Neutrophil (primary cell): ENCODE measurements around the gene CDH18.

ENCODE experiments used
- H3K27ac ChIP-seq: fragments of 200-600 bp; sonication (generic); 2 replicates; pipeline ENCODE4 v1.5.1; 2016; ENCODE audit warnings: mild to moderate bottlenecking, moderate library complexity
- H3K27me3 ChIP-seq: fragments of 200-600 bp; sonication (generic); 2 replicates; pipeline ENCODE4 v1.6.0; 2016; ENCODE audit warnings: mild to moderate bottlenecking
- H3K36me3 ChIP-seq: fragments of 200-600 bp; sonication (generic); 2 replicates; pipeline ENCODE4 v1.5.1; 2017
- H3K4me1 ChIP-seq, 2 experiments: fragments of 200-600 bp in 1 of 2; sonication (generic) in 1 of 2; 1 replicate in 1 of 2; 2 replicates in 1 of 2; pipeline versions ENCODE4 v1.5.1 to v1.6.1; 2013 to 2016; ENCODE audit warnings: low read depth in 1 of 2, low read length in 1 of 2, mild to moderate bottlenecking in 1 of 2, moderate library complexity in 1 of 2; ENCODE audit not compliant: control insufficient read depth in 1 of 2, insufficient read depth in 1 of 2
- H3K4me3 ChIP-seq, 2 experiments: fragments of 200-600 bp in 1 of 2; sonication (generic) in 1 of 2; 1 replicate in 1 of 2; 2 replicates in 1 of 2; pipeline ENCODE4 v1.5.1; 2013 to 2016; ENCODE audit warnings: low read depth in 1 of 2, low read length in 1 of 2, mild to moderate bottlenecking in 1 of 2, moderate library complexity in 1 of 2
- H3K9me3 ChIP-seq: fragments of 200-600 bp; sonication (generic); 2 replicates; pipeline ENCODE4 v1.5.1; 2016
- TF ChIP-seq, protein P1 (sequence below): fragments of 200-600 bp; sonication (generic); IDR thresholded peaks from 2 replicates; pipeline ENCODE4 v1.5.1; 2016; ENCODE audit warnings: antibody characterized with exemption

The CDH18 gene

DNA sequence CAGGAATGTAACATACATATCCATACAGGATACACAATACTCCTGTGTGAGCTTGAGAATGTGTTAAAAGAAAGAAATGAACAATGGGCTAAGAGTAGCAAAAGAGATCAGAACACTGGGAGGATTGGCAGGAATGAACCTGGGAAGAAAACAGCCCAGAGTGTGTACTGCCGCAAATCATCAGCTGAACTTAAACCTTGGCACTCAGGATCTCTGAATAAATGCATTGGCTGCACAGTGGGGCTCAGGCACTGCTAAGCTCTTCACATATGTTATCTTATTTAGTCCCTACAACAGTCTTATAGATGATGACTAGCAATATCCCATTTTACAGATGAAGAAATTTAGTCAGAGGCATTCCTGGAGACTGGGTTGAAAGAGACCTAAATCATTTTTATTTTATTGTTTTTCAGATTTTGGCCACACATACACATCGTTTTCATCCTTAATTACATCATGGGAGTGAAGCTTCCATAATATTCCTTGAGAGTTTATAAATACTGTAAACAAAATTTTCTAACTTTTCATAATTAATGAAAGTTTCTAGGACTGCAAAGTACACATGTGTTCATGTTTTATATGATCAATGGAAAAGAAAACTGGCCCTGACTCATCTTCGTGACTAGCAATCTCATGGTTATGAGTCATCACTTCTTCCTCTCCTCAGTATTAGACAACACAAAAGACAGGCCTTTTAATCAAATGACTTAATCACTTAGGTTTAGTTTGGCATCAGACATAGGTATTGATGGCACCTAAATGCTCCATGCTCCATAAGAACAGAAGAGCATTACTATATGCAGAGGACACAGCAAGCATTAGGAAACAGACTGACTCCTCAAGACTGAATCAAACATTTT lies 59.2 kb downstream of the CDH18 start:
- TF ChIP-seq, protein P1, sequence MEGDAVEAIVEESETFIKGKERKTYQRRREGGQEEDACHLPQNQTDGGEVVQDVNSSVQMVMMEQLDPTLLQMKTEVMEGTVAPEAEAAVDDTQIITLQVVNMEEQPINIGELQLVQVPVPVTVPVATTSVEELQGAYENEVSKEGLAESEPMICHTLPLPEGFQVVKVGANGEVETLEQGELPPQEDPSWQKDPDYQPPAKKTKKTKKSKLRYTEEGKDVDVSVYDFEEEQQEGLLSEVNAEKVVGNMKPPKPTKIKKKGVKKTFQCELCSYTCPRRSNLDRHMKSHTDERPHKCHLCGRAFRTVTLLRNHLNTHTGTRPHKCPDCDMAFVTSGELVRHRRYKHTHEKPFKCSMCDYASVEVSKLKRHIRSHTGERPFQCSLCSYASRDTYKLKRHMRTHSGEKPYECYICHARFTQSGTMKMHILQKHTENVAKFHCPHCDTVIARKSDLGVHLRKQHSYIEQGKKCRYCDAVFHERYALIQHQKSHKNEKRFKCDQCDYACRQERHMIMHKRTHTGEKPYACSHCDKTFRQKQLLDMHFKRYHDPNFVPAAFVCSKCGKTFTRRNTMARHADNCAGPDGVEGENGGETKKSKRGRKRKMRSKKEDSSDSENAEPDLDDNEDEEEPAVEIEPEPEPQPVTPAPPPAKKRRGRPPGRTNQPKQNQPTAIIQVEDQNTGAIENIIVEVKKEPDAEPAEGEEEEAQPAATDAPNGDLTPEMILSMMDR, result no peak
- Histone ChIP-seq H3K4me3 (no peak overlapping the region), H3K36me3 (no peaks in the 10 kb centered on the region), H3K27me3 (no peaks in the 10 kb centered on the region), H3K9me3 (no peaks in the 10 kb centered on the region), H3K4me1 (no peaks in the 10 kb centered on the region), H3K27ac (no peak overlapping the region)

DNA sequence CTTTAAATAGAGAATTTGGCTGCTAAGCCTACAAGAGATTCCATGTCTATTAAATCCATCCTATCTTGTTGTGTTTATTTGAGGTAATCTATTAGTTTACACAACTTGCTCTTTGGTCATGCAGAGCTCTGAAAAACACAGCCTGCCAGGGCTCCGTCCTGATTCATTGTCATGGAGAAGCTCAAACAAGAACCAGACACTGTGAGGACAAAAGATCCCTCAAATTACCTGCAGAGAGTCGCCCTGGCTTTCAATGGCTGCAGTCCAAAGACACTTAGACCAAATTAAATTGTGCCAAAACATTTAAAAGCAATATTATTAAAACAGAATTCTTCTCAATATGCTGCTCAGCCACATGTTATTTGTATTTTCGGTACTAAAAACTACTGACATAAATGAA lies 60.1 kb downstream of the CDH18 start:
- Histone ChIP-seq H3K36me3 (no peaks in the 10 kb centered on the region), H3K9me3 (no peaks in the 10 kb centered on the region), H3K4me1 (no peaks in the 10 kb centered on the region), H3K4me3 (no peak overlapping the region), H3K27me3 (no peaks in the 10 kb centered on the region), H3K27ac (no peak overlapping the region)
- TF ChIP-seq, protein P1, result no peak

DNA sequence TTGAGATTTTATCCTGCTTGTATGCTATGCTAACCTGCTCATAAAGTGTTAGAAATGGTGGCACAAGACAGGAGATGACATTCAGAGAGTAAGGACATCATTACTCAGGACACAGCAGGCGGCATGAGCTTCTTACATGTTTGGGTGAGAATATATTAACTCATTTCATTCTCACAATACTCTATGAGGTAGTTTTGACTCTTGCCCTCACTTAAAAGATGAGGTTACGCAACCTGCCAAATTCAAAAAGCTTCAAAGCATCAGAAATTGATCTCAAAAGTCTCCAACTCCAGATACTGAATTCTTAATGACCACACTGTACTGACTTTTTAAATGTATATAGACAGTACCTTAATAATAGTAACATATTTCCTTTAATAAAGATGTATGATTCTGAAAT lies 60.8 kb downstream of the CDH18 start:
- no peaks in the 10 kb centered on the region for H3K27me3 ChIP-seq
- H3K4me1 ChIP-seq, result no peaks in the 10 kb centered on the region
- TF ChIP-seq, protein P1, result no peak
- no peak overlapping the region for H3K27ac ChIP-seq
- H3K36me3 ChIP-seq, result no peaks in the 10 kb centered on the region
- no peak overlapping the region for H3K4me3 ChIP-seq
- H3K9me3 ChIP-seq, result no peaks in the 10 kb centered on the region

DNA sequence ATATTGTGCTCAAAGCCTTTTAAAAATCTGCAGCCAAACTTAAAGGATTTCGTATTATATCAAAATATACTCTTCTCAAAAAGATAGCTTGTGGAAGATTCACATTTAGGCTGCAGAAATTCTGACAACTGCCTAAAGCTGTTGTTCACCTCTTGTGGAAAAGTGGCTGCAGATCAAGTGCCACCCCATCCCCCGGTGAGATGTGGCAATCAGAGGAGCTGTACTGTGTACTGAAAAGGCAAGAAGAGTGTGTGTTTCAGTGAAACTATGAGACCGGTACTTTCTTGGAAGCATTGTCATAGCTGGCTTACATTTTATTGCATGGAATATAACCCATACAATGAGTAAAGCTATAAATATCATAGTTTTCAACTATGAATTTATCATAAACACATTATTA lies 64.3 kb downstream of the CDH18 start:
- Histone ChIP-seq H3K27me3 (no peaks in the 10 kb centered on the region), H3K27ac (no peak overlapping the region), H3K4me3 (no peak overlapping the region), H3K36me3 (no peaks in the 10 kb centered on the region), H3K9me3 (no peaks in the 10 kb centered on the region), H3K4me1 (no peaks in the 10 kb centered on the region)
- TF ChIP-seq, protein P1, result no peak

DNA sequence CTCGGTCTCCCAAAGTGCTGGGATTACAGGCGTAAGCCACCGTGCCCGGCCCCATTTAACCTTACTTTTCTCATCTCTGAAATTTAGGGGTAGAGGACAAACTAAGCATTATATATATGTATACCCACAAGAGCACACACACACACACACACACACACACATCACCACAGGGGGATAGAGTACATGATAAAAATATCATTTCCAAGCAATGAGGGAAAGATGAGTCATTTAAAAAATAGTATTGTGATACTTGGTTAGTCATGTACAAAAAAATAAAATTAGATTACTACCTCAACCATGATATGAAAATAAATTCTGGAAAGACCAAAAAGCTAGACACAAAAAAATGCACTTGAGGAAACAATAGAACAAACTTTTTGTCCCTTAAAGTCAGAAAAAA lies 67.2 kb downstream of the CDH18 start:
- Histone ChIP-seq H3K27me3 (no peaks in the 10 kb centered on the region), H3K4me3 (no peak overlapping the region), H3K36me3 (no peaks in the 10 kb centered on the region), H3K4me1 (peaks cover 0 to 4% of the 10 kb centered on the region in 2 experiments), H3K9me3 (no peaks in the 10 kb centered on the region), H3K27ac (no peak overlapping the region)
- TF ChIP-seq, protein P1, result no peak
